ENCODE results near the gene NTM. TPM values are rescaled to one million over a fixed set of nuclear protein-coding genes. Genes with fewer than 3 reads are reported as not detected.

The NTM gene
- total and polyA plus RNA-seq, 2 donors from 2014 or later, result 0.92 to 10.3 TPM

- FAIRE-seq, result no peak
- intact Hi-C loops (cut with DNase I), result loop anchor here (10.0 kb wide), 1 partner anchor 454 kb away; no protein-coding TSS in a partner anchor
- Histone ChIP-seq H3K27ac (ENCODE audit: low read depth in 2 of 2, low read length in 2 of 2) (no peak overlapping the region), H3K9me3 (ENCODE audit: control insufficient read depth in 2 of 3, insufficient read depth in 1 of 3, low read length in 3 of 3) (no peaks in the 10 kb centered on the region), H3K9ac (ENCODE audit: low read length in 3 of 3) (no peak overlapping the region), H3K36me3 (ENCODE audit: control insufficient read depth in 2 of 3, insufficient read depth in 3 of 3, low read length in 3 of 3) (no peaks in the 10 kb centered on the region), H3K27me3 (ENCODE audit: control insufficient read depth, insufficient read depth, low read length) (no peaks in the 10 kb centered on the region), H3K4me1 (ENCODE audit: control insufficient read depth in 2 of 3, insufficient read depth in 2 of 3, low read depth in 1 of 3, low read length in 3 of 3) (no peaks in the 10 kb centered on the region), H3K4me3 (ENCODE audit: low read length in 3 of 3) (no peak overlapping the region)
- no peak for TF ChIP-seq CTCF (IDR thresholded peaks at IDR 0.05; ENCODE audit: borderline replicate concordance, extremely low read depth, insufficient read depth)
- no peak for DNase-seq
Measured at GRCh38 chr11:131518305-131518838, 148.0 kb downstream of the NTM start.

GRCh38 chr11:131522851-131523250, 152.4 kb downstream of the NTM start:
- Histone ChIP-seq H3K36me3 (ENCODE audit: control insufficient read depth in 2 of 3, insufficient read depth in 3 of 3, low read length in 3 of 3) (no peaks in the 10 kb centered on the region), H3K27ac (ENCODE audit: low read depth in 2 of 2, low read length in 2 of 2) (no peak overlapping the region), H3K27me3 (ENCODE audit: control insufficient read depth, insufficient read depth, low read length) (no peaks in the 10 kb centered on the region), H3K9ac (ENCODE audit: low read length in 3 of 3) (no peak overlapping the region), H3K4me3 (ENCODE audit: low read length in 3 of 3) (no peak overlapping the region), H3K4me1 (ENCODE audit: control insufficient read depth in 2 of 3, insufficient read depth in 2 of 3, low read depth in 1 of 3, low read length in 3 of 3) (no peaks in the 10 kb centered on the region), H3K9me3 (ENCODE audit: control insufficient read depth in 2 of 3, insufficient read depth in 1 of 3, low read length in 3 of 3) (no peaks in the 10 kb centered on the region)
- TF ChIP-seq CTCF (IDR thresholded peaks at IDR 0.05; ENCODE audit: borderline replicate concordance, extremely low read depth, insufficient read depth), result no peak
- FAIRE-seq, result no peak
- DNase-seq, result no peak
- intact Hi-C loops (cut with DNase I), result no loop called here

GRCh38 chr11:131530407-131530806, 160.0 kb downstream of the NTM start:
- Histone ChIP-seq H3K36me3 (ENCODE audit: control insufficient read depth in 2 of 3, insufficient read depth in 3 of 3, low read length in 3 of 3) (no peaks in the 10 kb centered on the region), H3K27me3 (ENCODE audit: control insufficient read depth, insufficient read depth, low read length) (no peaks in the 10 kb centered on the region), H3K4me1 (ENCODE audit: control insufficient read depth in 2 of 3, insufficient read depth in 2 of 3, low read depth in 1 of 3, low read length in 3 of 3) (no peaks in the 10 kb centered on the region), H3K27ac (ENCODE audit: low read depth in 2 of 2, low read length in 2 of 2) (no peak overlapping the region), H3K9ac (ENCODE audit: low read length in 3 of 3) (no peak overlapping the region), H3K9me3 (ENCODE audit: control insufficient read depth in 2 of 3, insufficient read depth in 1 of 3, low read length in 3 of 3) (no peaks in the 10 kb centered on the region), H3K4me3 (ENCODE audit: low read length in 3 of 3) (no peak overlapping the region)
- intact Hi-C loops (cut with DNase I), result no loop called here
- TF ChIP-seq CTCF (IDR thresholded peaks at IDR 0.05; ENCODE audit: borderline replicate concordance, extremely low read depth, insufficient read depth), result no peak
- no peak for FAIRE-seq
- DNase-seq, result no peak

- H3K9ac ChIP-seq (ENCODE audit: low read length in 3 of 3), result no peak overlapping the region
- TF ChIP-seq CTCF (IDR thresholded peaks at IDR 0.05; ENCODE audit: borderline replicate concordance, extremely low read depth, insufficient read depth), result no peak
- no peaks in the 10 kb centered on the region for H3K9me3 ChIP-seq (ENCODE audit: control insufficient read depth in 2 of 3, insufficient read depth in 1 of 3, low read length in 3 of 3)
- no peak overlapping the region for H3K4me3 ChIP-seq (ENCODE audit: low read length in 3 of 3)
- DNase-seq, result peak in 3 of 5 donors; percentile 22 to 53 (median 24)
- H3K4me1 ChIP-seq (ENCODE audit: control insufficient read depth in 2 of 3, insufficient read depth in 2 of 3, low read depth in 1 of 3, low read length in 3 of 3), result no peaks in the 10 kb centered on the region
- no peaks in the 10 kb centered on the region for H3K27me3 ChIP-seq (ENCODE audit: control insufficient read depth, insufficient read depth, low read length)
- no peaks in the 10 kb centered on the region for H3K36me3 ChIP-seq (ENCODE audit: control insufficient read depth in 2 of 3, insufficient read depth in 3 of 3, low read length in 3 of 3)
- no peak for FAIRE-seq
- H3K27ac ChIP-seq (ENCODE audit: low read depth in 2 of 2, low read length in 2 of 2), result no peak overlapping the region
- intact Hi-C loops (cut with DNase I), result no loop called here
Measured at GRCh38 chr11:131533149-131533548, 162.7 kb downstream of the NTM start.
